ENCODE data around the gene NGEF. TPM values are rescaled to one million over a fixed set of nuclear protein-coding genes. Genes with fewer than 3 reads are reported as not detected.
"Not testable (repeated sequence)": the region's sequence is repeated elsewhere in the genome, so short reads cannot be mapped to it uniquely, and the experiment has no call there.

The NGEF gene
- polyA plus RNA-seq, 3 donors = 2.1 to 3.5 (median 2.4) TPM

- no peak for DNase-seq (ENCODE audit: extremely low read depth in 1 of 11, low read depth in 9 of 11, low spot score in 4 of 11)
These were observed 142.9 kb downstream of the NGEF start, which contains the start of gene SNORC for GRCh38 chr2:232870018-232870765. TSS of gene SNORC (plus strand) at chr2:232870264. CDS start at chr2:232870342, 78 bp downstream.

- no peak for DNase-seq (ENCODE audit: extremely low read depth in 1 of 11, low read depth in 9 of 11, low spot score in 4 of 11)
These were observed 143.7 kb downstream of the NGEF start for GRCh38 chr2:232869138-232870017.

GRCh38 chr2:232866104-232866503, 147.0 kb downstream of the NGEF start:
- DNase-seq (ENCODE audit: extremely low read depth in 1 of 11, low read depth in 9 of 11, low spot score in 4 of 11) = no peak

GRCh38 chr2:232865165-232865564, 147.9 kb downstream of the NGEF start:
- DNase-seq (ENCODE audit: extremely low read depth in 1 of 11, low read depth in 9 of 11, low spot score in 4 of 11) = no peak

GRCh38 chr2:232863996-232864395, 149.1 kb downstream of the NGEF start:
- no peak for DNase-seq (ENCODE audit: extremely low read depth in 1 of 11, low read depth in 9 of 11, low spot score in 4 of 11)

GRCh38 chr2:232861353-232861752, 151.7 kb downstream of the NGEF start:
- no peak for DNase-seq (ENCODE audit: extremely low read depth in 1 of 11, low read depth in 9 of 11, low spot score in 4 of 11)

GRCh38 chr2:232860593-232861241, 152.3 kb downstream of the NGEF start:
- DNase-seq (ENCODE audit: extremely low read depth in 1 of 11, low read depth in 9 of 11, low spot score in 4 of 11) = no peak

GRCh38 chr2:232859385-232859916, 153.6 kb downstream of the NGEF start:
- no peak for DNase-seq (ENCODE audit: extremely low read depth in 1 of 11, low read depth in 9 of 11, low spot score in 4 of 11)

GRCh38 chr2:232857158-232857563, 155.9 kb downstream of the NGEF start:
- DNase-seq (ENCODE audit: extremely low read depth in 1 of 11, low read depth in 9 of 11, low spot score in 4 of 11) = peak in 2 of 11 donors; percentile 6 to 58

GRCh38 chr2:232854082-232854481, 159.0 kb downstream of the NGEF start:
- no peak for DNase-seq (ENCODE audit: extremely low read depth in 1 of 11, low read depth in 9 of 11, low spot score in 4 of 11)

GRCh38 chr2:232852676-232853075, 160.4 kb downstream of the NGEF start:
- DNase-seq (ENCODE audit: extremely low read depth in 1 of 11, low read depth in 9 of 11, low spot score in 4 of 11) = no peak

- DNase-seq (ENCODE audit: extremely low read depth in 1 of 11, low read depth in 9 of 11, low spot score in 4 of 11) = not testable (repeated sequence)
These were observed 161.0 kb downstream of the NGEF start for GRCh38 chr2:232852081-232852480.

- DNase-seq (ENCODE audit: extremely low read depth in 1 of 11, low read depth in 9 of 11, low spot score in 4 of 11) = no peak
These were observed 163.0 kb downstream of the NGEF start for GRCh38 chr2:232850039-232850438.

- DNase-seq (ENCODE audit: extremely low read depth in 1 of 11, low read depth in 9 of 11, low spot score in 4 of 11) = no peak
These were observed 167.0 kb downstream of the NGEF start for GRCh38 chr2:232846055-232846454.

GRCh38 chr2:232843834-232844233, 169.2 kb downstream of the NGEF start:
- DNase-seq (ENCODE audit: extremely low read depth in 1 of 11, low read depth in 9 of 11, low spot score in 4 of 11) = no peak

GRCh38 chr2:232842689-232843088, 170.4 kb downstream of the NGEF start:
- no peak for DNase-seq (ENCODE audit: extremely low read depth in 1 of 11, low read depth in 9 of 11, low spot score in 4 of 11)

- DNase-seq (ENCODE audit: extremely low read depth in 1 of 11, low read depth in 9 of 11, low spot score in 4 of 11) = no peak
These were observed 173.5 kb downstream of the NGEF start for GRCh38 chr2:232839411-232840079.

GRCh38 chr2:232838406-232838874, 174.6 kb downstream of the NGEF start:
- no peak for DNase-seq (ENCODE audit: extremely low read depth in 1 of 11, low read depth in 9 of 11, low spot score in 4 of 11)

GRCh38 chr2:232836934-232837333, 176.1 kb downstream of the NGEF start:
- no peak for DNase-seq (ENCODE audit: extremely low read depth in 1 of 11, low read depth in 9 of 11, low spot score in 4 of 11)
